AG09309 (cell line): ENCODE results near the gene OR4D2.
"Not testable (repeated sequence)": the region's sequence is repeated elsewhere in the genome, so short reads cannot be mapped to it uniquely, and the experiment has no call there.

Source experiments
- DNase-seq: peaks from one replicate; pipeline ENCODE4 v3.0.0-alpha.2; 2010; ENCODE audit warnings: low read depth
- H3K4me3 ChIP-seq: 2 replicates; pipeline ENCODE4 v1.5.1; 2011; ENCODE audit warnings: mild to moderate bottlenecking, low read depth, low read length, moderate library complexity; ENCODE audit not compliant: control insufficient read depth
- CTCF ChIP-seq: IDR thresholded peaks from 2 replicates; pipeline ENCODE4 v1.5.1; 2011; ENCODE audit warnings: mild to moderate bottlenecking, low read depth, low read length, inconsistent platforms; ENCODE audit not compliant: insufficient read depth, control insufficient read depth; ENCODE audit errors: missing control alignments

OR4D2 gene

GRCh38 chr17:58166682-58167081, at the start of gene OR4D2:
TSS of gene OR4D2 (plus strand) at chr17:58166982. CDS start at chr17:58169656, 2,674 bp downstream.
- H3K4me3 ChIP-seq, result no peak within 1 kb of the TSS
- no peak for TF ChIP-seq CTCF
- DNase-seq, result no peak

DNA sequence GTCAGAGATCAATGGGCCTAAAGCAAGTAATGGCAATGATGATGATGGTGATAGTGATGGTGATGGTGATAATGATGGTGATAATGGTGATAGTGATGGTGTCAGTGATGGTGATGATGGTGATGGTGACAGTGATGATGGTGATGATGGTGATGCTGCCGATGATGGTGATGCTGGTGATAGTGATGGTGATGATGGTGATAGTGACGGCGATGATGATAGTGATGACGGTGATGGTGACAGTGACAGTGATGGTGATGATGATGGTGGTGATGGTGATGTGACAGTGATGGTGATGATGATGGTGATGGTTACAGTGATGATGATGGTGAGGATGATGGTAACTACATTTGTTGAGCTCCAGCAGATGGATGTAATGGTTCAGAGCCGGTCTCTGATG, 49.4 kb upstream of the OR4D2 start:
- DNase-seq, result no peak
- no peak for TF ChIP-seq CTCF

DNA sequence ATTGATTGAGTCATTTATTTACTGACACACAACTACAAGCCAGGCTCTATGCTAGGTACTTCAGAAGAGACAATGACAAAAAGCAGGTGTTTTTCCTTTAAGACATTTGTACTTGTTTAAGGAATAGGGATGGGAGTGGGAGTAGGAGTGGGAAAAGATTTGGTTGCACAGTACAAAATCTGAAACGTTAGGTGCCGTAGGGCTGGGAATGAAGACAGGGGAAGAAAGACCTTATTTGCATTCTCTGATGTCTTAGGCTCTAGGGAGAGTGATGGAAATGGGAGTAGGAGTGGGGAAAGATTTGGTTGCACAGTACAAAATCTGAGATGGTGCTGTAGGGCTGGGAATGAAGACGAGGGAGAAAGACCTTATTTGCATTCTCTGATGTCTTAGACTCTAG, 47.3 kb upstream of the OR4D2 start:
- no peak overlapping the region for H3K4me3 ChIP-seq
- DNase-seq, result no peak
- TF ChIP-seq CTCF, result no peak

More for the DNA sequence above, 49.4 kb upstream of the OR4D2 start:
- no peak overlapping the region for H3K4me3 ChIP-seq

DNA sequence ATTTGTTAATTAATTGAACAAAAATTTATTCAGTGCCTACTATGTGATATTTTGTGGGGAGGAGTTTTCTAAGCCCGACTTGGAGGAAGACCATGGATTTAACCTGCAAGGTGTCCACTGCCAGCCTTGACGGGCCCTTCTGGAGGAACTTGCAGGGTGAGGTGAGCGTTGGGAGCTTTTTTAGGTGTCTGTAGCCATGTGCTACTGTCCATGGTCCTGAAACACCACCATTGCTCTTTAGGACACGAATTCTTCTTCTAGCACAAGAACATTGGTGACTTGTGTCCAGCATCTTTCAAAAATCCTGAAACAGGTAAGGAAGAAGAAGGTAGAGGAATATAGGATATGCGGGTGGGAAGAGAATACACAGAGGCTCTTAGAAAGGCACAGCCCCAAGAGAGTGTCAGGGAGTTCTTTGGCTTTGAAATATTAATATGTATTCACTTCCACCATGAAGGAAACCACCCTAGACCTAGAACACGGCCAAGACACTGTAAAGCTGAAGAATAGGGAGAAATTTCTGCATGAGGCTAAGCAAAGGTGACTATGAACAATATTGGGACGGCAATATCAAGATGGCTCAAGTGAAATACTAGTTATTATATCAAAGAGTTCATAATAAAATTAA, 46.5 kb upstream of the OR4D2 start:
- H3K4me3 ChIP-seq, result no peak overlapping the region
- no peak for DNase-seq
- TF ChIP-seq CTCF, result no peak

DNA sequence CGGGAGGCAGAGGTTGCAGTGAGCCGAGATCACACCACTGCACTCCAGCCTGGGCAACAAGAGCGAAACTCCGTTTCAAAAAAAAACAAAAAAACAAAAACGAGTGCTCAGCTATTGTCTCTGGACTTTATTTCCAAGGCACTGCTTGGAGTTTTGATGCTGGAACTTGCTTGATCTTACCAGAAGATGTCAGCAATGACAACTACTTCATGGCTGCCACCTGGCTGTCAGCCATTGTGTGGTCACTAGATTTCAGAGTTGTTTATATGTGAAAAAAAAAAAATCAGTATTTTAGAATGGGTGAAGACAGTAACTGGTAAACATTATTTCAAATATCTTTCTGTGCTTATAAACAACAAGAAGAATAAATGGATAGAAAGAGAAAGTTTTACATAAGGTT, 44.9 kb upstream of the OR4D2 start:
- no peak overlapping the region for H3K4me3 ChIP-seq
- no peak for DNase-seq
- peak; percentile 35 for TF ChIP-seq CTCF

GRCh38 chr17:58127846-58128245, 38.9 kb upstream of the OR4D2 start:
- DNase-seq, result no peak
- no peak for TF ChIP-seq CTCF

GRCh38 chr17:58132697-58133096, 34.1 kb upstream of the OR4D2 start:
- not testable (repeated sequence) for H3K4me3 ChIP-seq, DNase-seq

More at GRCh38 chr17:58127846-58128245, 38.9 kb upstream of the OR4D2 start:
- H3K4me3 ChIP-seq, result no peak overlapping the region
